ENCODE results near the gene GPC5.

Gene GPC5

GRCh38 chr13:92825938-92826596, 1427.6 kb downstream of the GPC5 start:
- no peak for TF ChIP-seq TAF1 (IDR thresholded peaks at IDR 0.05; ENCODE audit: borderline replicate concordance, insufficient read depth, low read length)
- TF ChIP-seq FOXP2 (optimal IDR thresholded peaks at IDR 0.05; ENCODE audit: borderline replicate concordance, extremely low read depth, extremely low read length, insufficient read depth), result no peak
- no peak for TF ChIP-seq SIN3A (IDR thresholded peaks at IDR 0.05; ENCODE audit: borderline replicate concordance, insufficient read depth, low read length)
- TF ChIP-seq POLR2AphosphoS5 (IDR thresholded peaks at IDR 0.05; ENCODE audit: low read depth, low read length), result no peak
- TF ChIP-seq, protein P1, sequence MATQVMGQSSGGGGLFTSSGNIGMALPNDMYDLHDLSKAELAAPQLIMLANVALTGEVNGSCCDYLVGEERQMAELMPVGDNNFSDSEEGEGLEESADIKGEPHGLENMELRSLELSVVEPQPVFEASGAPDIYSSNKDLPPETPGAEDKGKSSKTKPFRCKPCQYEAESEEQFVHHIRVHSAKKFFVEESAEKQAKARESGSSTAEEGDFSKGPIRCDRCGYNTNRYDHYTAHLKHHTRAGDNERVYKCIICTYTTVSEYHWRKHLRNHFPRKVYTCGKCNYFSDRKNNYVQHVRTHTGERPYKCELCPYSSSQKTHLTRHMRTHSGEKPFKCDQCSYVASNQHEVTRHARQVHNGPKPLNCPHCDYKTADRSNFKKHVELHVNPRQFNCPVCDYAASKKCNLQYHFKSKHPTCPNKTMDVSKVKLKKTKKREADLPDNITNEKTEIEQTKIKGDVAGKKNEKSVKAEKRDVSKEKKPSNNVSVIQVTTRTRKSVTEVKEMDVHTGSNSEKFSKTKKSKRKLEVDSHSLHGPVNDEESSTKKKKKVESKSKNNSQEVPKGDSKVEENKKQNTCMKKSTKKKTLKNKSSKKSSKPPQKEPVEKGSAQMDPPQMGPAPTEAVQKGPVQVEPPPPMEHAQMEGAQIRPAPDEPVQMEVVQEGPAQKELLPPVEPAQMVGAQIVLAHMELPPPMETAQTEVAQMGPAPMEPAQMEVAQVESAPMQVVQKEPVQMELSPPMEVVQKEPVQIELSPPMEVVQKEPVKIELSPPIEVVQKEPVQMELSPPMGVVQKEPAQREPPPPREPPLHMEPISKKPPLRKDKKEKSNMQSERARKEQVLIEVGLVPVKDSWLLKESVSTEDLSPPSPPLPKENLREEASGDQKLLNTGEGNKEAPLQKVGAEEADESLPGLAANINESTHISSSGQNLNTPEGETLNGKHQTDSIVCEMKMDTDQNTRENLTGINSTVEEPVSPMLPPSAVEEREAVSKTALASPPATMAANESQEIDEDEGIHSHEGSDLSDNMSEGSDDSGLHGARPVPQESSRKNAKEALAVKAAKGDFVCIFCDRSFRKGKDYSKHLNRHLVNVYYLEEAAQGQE (IDR thresholded peaks at IDR 0.05; ENCODE audit: insufficient read depth in 1 of 2, low read depth in 2 of 2, low read length in 2 of 2), result no peak

GRCh38 chr13:92827503-92827902, 1429.1 kb downstream of the GPC5 start:
- TF ChIP-seq FOXP2 (optimal IDR thresholded peaks at IDR 0.05; ENCODE audit: borderline replicate concordance, extremely low read depth, extremely low read length, insufficient read depth), result no peak
- no peak for TF ChIP-seq TAF1 (IDR thresholded peaks at IDR 0.05; ENCODE audit: borderline replicate concordance, insufficient read depth, low read length)
- TF ChIP-seq POLR2AphosphoS5 (IDR thresholded peaks at IDR 0.05; ENCODE audit: low read depth, low read length), result no peak
- TF ChIP-seq, protein P1 (IDR thresholded peaks at IDR 0.05; ENCODE audit: insufficient read depth in 1 of 2, low read depth in 2 of 2, low read length in 2 of 2), result no peak
- TF ChIP-seq SIN3A (IDR thresholded peaks at IDR 0.05; ENCODE audit: borderline replicate concordance, insufficient read depth, low read length), result no peak

GRCh38 chr13:92829930-92830329, 1431.5 kb downstream of the GPC5 start:
- TF ChIP-seq TAF1 (IDR thresholded peaks at IDR 0.05; ENCODE audit: borderline replicate concordance, insufficient read depth, low read length) (no peak), FOXP2 (optimal IDR thresholded peaks at IDR 0.05; ENCODE audit: borderline replicate concordance, extremely low read depth, extremely low read length, insufficient read depth) (no peak), POLR2AphosphoS5 (IDR thresholded peaks at IDR 0.05; ENCODE audit: low read depth, low read length) (no peak), SIN3A (IDR thresholded peaks at IDR 0.05; ENCODE audit: borderline replicate concordance, insufficient read depth, low read length) (no peak)
- TF ChIP-seq, protein P1 (IDR thresholded peaks at IDR 0.05; ENCODE audit: insufficient read depth in 1 of 2, low read depth in 2 of 2, low read length in 2 of 2), result no peak

DNA sequence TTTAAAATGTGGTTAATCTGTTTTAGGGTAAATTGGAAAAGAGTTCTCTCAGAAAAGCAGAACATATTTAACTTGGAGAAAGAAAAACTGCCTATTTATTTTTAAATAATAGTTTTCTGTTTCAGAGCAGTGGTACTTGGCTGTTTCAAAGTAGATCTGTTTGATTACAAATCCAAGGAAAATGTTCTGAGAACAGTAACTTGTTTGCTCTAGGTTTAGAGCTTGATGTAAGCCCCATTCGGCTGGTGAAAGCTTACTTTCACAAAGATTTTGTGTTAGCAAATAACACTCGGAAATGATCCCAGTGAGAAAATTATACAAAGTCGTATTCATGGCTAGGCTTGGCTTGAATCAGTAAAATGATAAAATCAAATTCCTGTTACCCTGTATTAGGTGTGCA, 1432.4 kb downstream of the GPC5 start:
- TF ChIP-seq TAF1 (IDR thresholded peaks at IDR 0.05; ENCODE audit: borderline replicate concordance, insufficient read depth, low read length) (no peak), POLR2AphosphoS5 (IDR thresholded peaks at IDR 0.05; ENCODE audit: low read depth, low read length) (no peak), FOXP2 (optimal IDR thresholded peaks at IDR 0.05; ENCODE audit: borderline replicate concordance, extremely low read depth, extremely low read length, insufficient read depth) (no peak), SIN3A (IDR thresholded peaks at IDR 0.05; ENCODE audit: borderline replicate concordance, insufficient read depth, low read length) (no peak)
- TF ChIP-seq, protein P1 (IDR thresholded peaks at IDR 0.05; ENCODE audit: insufficient read depth in 1 of 2, low read depth in 2 of 2, low read length in 2 of 2), result no peak

All from PFSK-1 (cell line).